Measurements from ENCODE around the gene ITGAE. TPM values are rescaled to one million over a fixed set of nuclear protein-coding genes. Genes with fewer than 3 reads are reported as not detected.

ITGAE gene
- total RNA-seq, 1 donor from 2014 or later, result 28.3 TPM

DNA sequence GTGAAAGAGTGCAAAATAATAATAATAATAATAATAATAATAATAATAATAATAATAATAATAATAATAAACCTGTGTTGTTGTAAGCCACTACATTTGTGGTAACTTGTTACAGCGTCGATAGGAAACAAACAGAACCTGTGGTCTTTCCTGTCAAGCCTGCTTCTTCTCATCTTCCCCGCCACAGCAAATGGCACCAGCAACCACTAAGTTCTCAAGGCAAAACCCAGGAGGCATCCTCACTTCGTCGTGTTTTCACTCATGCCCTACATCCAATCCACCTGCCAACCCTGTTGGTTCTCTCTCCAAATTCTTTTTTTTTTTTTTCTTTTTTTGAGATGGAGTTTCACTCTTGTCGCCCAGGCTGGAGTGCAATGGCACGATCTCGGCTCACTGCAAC is 34.2 kb downstream of the ITGAE start:
- Mint-ChIP-seq H3K9me3 (ENCODE audit: low read depth) (peaks cover 6% of the 10 kb centered on the region), H3K36me3 (ENCODE audit: low read depth) (peaks cover 3% of the 10 kb centered on the region), H3K27me3 (ENCODE audit: low read depth) (no peaks in the 10 kb centered on the region), H3K4me3 (ENCODE audit: unreplicated experiment) (no peak overlapping the region), H3K4me1 (ENCODE audit: low read depth) (no peaks in the 10 kb centered on the region), H3K27ac (ENCODE audit: unreplicated experiment) (no peak overlapping the region)
- TF ChIP-seq, protein P1, sequence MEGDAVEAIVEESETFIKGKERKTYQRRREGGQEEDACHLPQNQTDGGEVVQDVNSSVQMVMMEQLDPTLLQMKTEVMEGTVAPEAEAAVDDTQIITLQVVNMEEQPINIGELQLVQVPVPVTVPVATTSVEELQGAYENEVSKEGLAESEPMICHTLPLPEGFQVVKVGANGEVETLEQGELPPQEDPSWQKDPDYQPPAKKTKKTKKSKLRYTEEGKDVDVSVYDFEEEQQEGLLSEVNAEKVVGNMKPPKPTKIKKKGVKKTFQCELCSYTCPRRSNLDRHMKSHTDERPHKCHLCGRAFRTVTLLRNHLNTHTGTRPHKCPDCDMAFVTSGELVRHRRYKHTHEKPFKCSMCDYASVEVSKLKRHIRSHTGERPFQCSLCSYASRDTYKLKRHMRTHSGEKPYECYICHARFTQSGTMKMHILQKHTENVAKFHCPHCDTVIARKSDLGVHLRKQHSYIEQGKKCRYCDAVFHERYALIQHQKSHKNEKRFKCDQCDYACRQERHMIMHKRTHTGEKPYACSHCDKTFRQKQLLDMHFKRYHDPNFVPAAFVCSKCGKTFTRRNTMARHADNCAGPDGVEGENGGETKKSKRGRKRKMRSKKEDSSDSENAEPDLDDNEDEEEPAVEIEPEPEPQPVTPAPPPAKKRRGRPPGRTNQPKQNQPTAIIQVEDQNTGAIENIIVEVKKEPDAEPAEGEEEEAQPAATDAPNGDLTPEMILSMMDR (IDR thresholded peaks at IDR 0.05), result no peak
- peak; percentile 9 for DNase-seq (ENCODE audit: low spot score)

DNA sequence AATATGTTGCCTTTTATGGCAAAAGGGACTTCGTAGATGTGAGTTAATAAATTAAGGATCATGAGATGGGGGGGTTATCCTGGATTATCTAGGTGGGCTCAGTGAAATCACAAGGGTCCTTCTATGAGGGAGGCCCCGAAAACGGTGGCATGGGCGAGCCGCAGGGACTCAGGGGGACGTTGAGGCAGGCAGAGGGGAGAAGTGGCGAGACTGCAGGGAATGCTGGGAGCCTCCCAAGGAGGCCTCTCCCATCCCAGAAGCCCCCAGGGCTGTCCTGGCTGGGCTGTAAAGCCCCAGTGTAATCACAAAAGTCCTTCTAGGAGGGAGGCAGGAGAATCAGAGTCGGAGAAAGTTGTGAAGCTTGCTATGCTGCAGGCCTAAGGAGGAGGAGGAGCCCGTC is 35.0 kb downstream of the ITGAE start:
- no peaks in the 10 kb centered on the region for H3K4me1 Mint-ChIP-seq (ENCODE audit: low read depth)
- peak; percentile 60 for DNase-seq (ENCODE audit: low spot score)
- no peak overlapping the region for H3K4me3 Mint-ChIP-seq (ENCODE audit: unreplicated experiment)
- H3K36me3 Mint-ChIP-seq (ENCODE audit: low read depth), result peaks cover 3% of the 10 kb centered on the region
- H3K27ac Mint-ChIP-seq (ENCODE audit: unreplicated experiment), result no peak overlapping the region
- peaks cover 2% of the 10 kb centered on the region for H3K27me3 Mint-ChIP-seq (ENCODE audit: low read depth)
- H3K9me3 Mint-ChIP-seq (ENCODE audit: low read depth), result peaks cover 6% of the 10 kb centered on the region
- TF ChIP-seq, protein P1 (IDR thresholded peaks at IDR 0.05), result no peak

DNA sequence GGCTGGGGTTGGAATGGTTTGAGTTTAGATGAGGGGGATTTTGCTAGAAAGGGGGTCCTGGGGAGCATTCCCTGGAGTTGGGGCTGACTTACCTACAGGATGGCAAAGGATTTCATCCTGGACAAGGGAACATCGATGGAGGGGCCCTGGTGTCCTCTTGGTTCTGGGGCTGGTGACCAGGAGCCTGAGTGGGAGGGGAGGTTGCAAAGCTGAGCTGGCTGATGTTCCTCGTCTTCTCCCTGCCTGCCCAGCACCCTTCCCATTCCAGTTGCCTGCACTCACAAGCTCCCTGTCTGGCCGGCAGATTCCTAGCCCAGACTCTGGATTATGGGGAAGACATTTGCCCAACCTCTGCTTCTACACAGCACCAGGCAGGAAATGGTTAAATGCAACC is 37.2 kb downstream of the ITGAE start:
- peaks cover 3% of the 10 kb centered on the region for H3K27me3 Mint-ChIP-seq (ENCODE audit: low read depth)
- H3K4me1 Mint-ChIP-seq (ENCODE audit: low read depth), result no peaks in the 10 kb centered on the region
- DNase-seq (ENCODE audit: low spot score), result peak; percentile 57
- peaks cover 8% of the 10 kb centered on the region for H3K36me3 Mint-ChIP-seq (ENCODE audit: low read depth)
- no peak overlapping the region for H3K27ac Mint-ChIP-seq (ENCODE audit: unreplicated experiment)
- TF ChIP-seq, protein P1 (IDR thresholded peaks at IDR 0.05), result no peak
- no peak overlapping the region for H3K4me3 Mint-ChIP-seq (ENCODE audit: unreplicated experiment)
- peaks cover 17% of the 10 kb centered on the region for H3K9me3 Mint-ChIP-seq (ENCODE audit: low read depth)

DNA sequence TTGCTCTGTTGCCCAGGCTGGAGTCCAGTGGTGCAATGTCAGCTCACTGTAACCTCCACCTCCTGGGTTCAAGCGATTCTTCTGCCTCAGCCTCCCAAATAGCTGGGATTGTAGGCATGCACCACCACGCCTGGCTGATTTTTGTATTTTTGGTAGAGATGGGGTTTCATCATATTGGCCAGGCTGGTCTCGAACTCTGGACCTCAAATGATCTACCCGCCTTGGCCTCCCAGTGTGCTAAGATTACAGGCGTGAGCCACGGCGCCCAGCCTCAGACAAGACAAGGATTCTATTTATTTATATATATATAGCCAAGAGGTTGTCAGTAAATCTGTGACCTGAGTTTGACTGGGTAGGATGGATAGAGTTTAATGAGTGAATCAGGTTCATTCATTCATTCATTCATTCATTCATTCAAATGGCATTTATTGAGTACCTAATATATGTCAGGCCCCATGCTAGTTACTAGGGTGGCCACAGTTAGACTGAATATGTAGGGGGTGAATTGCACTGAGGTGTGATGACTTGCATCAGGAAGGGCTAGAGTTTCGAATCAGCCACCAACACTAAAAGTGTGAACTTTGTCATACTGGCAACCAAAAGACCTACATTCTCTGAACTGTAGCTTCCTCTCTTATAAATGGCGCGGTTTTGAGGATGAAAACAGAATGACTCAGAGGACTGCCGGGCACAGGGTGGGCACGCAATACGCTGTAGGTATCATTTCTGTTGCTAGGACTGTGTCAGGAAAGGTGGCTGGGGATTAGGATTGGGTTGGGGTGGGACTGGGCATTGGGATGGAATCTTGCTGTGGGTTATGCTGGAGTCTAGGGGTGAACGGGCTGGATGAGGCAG is 37.8 kb downstream of the ITGAE start:
- peaks cover 17% of the 10 kb centered on the region for H3K9me3 Mint-ChIP-seq (ENCODE audit: low read depth)
- peaks cover 6% of the 10 kb centered on the region for H3K36me3 Mint-ChIP-seq (ENCODE audit: low read depth)
- TF ChIP-seq, protein P1 (IDR thresholded peaks at IDR 0.05), result no peak
- DNase-seq (ENCODE audit: low spot score), result peak; percentile 29
- peaks cover 3% of the 10 kb centered on the region for H3K27me3 Mint-ChIP-seq (ENCODE audit: low read depth)
- no peak overlapping the region for H3K4me3 Mint-ChIP-seq (ENCODE audit: unreplicated experiment)
- H3K27ac Mint-ChIP-seq (ENCODE audit: unreplicated experiment), result no peak overlapping the region
- H3K4me1 Mint-ChIP-seq (ENCODE audit: low read depth), result no peaks in the 10 kb centered on the region

DNA sequence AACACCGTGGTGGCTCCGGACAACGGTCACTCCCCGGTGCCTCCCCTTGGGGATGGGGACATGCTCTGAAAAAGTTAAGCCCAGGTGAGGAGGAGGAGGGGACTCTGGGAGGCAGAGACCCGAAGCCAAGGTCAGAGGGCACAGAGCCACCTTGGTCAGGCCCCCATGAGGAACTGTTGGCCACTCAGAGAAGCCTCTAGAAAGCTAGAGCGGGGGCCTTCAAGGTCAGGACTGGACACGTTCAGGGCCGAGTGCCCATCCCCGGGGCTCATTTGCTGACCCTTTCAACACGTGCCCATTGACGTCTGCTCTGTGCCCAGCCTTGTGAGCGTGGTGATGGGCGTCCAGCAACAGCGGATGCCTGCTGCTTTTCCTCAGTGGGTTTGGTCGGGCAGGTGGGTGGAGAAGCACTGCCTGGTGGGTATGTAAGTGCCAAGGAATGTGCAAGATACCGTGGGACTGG is 39.0 kb downstream of the ITGAE start:
- no peak overlapping the region for H3K4me3 Mint-ChIP-seq (ENCODE audit: unreplicated experiment)
- peaks cover 7% of the 10 kb centered on the region for H3K36me3 Mint-ChIP-seq (ENCODE audit: low read depth)
- H3K9me3 Mint-ChIP-seq (ENCODE audit: low read depth), result peaks cover 13% of the 10 kb centered on the region
- TF ChIP-seq, protein P1 (IDR thresholded peaks at IDR 0.05), result no peak
- no peak for DNase-seq (ENCODE audit: low spot score)
- H3K27me3 Mint-ChIP-seq (ENCODE audit: low read depth), result peaks cover 3% of the 10 kb centered on the region
- no peak overlapping the region for H3K27ac Mint-ChIP-seq (ENCODE audit: unreplicated experiment)
- H3K4me1 Mint-ChIP-seq (ENCODE audit: low read depth), result no peaks in the 10 kb centered on the region
